K562 (cell line): ENCODE measurements around the gene SMAD3. TPM values are rescaled to one million over a fixed set of nuclear protein-coding genes. Genes with fewer than 3 reads are reported as not detected.
A peak's percentile ranks its signal among the peaks of the same experiment; 100 is the strongest.

Experiments used
- CHD4 ChIP-seq: fragments of 200-600 bp; sonication (generic); IDR thresholded peaks from 3 replicates; pipeline ENCODE4 v1.6.1; 2012; ENCODE audit warnings: low read depth, mild to moderate bottlenecking, mixed read lengths, low read length, inconsistent platforms; ENCODE audit not compliant: insufficient read depth, insufficient replicate concordance, poor library complexity, severe bottlenecking
- CXXC5 ChIP-seq: fragments of 250-450 bp; sonication (Bioruptor Pico); IDR thresholded peaks from 2 replicates; pipeline ENCODE4 v1.8.0; 2022; ENCODE audit warnings: inconsistent platforms, mild to moderate bottlenecking, moderate library complexity
- IRF2 ChIP-seq: sonication (generic); formaldehyde crosslinking; IDR thresholded peaks from 2 replicates; pipeline ENCODE4 v1.8.1; 2022; ENCODE audit warnings: mild to moderate bottlenecking, missing genetic modification reagents
- JUNB ChIP-seq: fragments of 450-650 bp; formaldehyde crosslinking; conservative IDR thresholded peaks from 2 replicates; pipeline ENCODE4 v1.4.0; 2020; ENCODE audit warnings: mild to moderate bottlenecking
- MEF2A ChIP-seq: IDR thresholded peaks from 2 replicates; pipeline ENCODE4 v1.6.1; 2011; ENCODE audit warnings: low read depth, mild to moderate bottlenecking, low read length, moderate library complexity; ENCODE audit not compliant: control insufficient read depth
- MYC ChIP-seq, 2 experiments: fragments of 250-450 bp in 1 of 2; sonication (Bioruptor Pico) in 1 of 2; IDR thresholded peaks; 2 replicates each; pipeline versions ENCODE4 v1.5.1 to v1.6.1; 2012 to 2021; ENCODE audit warnings: low read depth in 2 of 2, borderline replicate concordance in 1 of 2, improper control_type of control experiment in 1 of 2, low read length in 1 of 2, mild to moderate bottlenecking in 1 of 2, moderate library complexity in 1 of 2
- MYNN ChIP-seq, 2 experiments: sonication (generic); formaldehyde crosslinking in 1 of 2; IDR thresholded peaks; 2 replicates each; pipeline versions ENCODE4 v1.5.0 to v1.6.1; 2016 to 2020; ENCODE audit warnings: antibody characterized with exemption in 1 of 2, missing genetic modification reagents in 1 of 2
- PTTG1 ChIP-seq: fragments of 450-650 bp; IDR thresholded peaks from 2 replicates; pipeline ENCODE4 v1.6.1; 2016; ENCODE audit warnings: low read depth, mild to moderate bottlenecking, missing genetic modification characterization, missing compliant biosample characterization
- RAD51 ChIP-seq: fragments of 450-650 bp; IDR thresholded peaks from 2 replicates; pipeline ENCODE4 v1.7.1; 2016; ENCODE audit warnings: low read depth, mild to moderate bottlenecking, borderline replicate concordance
- RNF2 ChIP-seq: sonication (generic); IDR thresholded peaks from 2 replicates; pipeline ENCODE4 v1.6.1; 2016
- SIN3B ChIP-seq: fragments of 450-650 bp; IDR thresholded peaks from 2 replicates; pipeline ENCODE4 v1.6.1; 2017; ENCODE audit warnings: low read depth, mild to moderate bottlenecking, moderate library complexity
- ZNF551 ChIP-seq: fragments of 250-450 bp; sonication (Bioruptor Pico); IDR thresholded peaks from 2 replicates; pipeline ENCODE4 v1.5.0; 2021; ENCODE audit warnings: mild to moderate bottlenecking, moderate library complexity
- polyA plus RNA-seq, 8 experiments: library from polyadenylated mRNA; depleted of rRNA in 4 of 8; stranded (reverse) in 5 of 8; unstranded in 3 of 8; fragments of >200 nt; fragmentation: Nextera tagmentation in 2 of 8; fragmentation: Illumina TruSeq in 1 of 8; extraction: Ambion mirVana in 2 of 8; extraction: Trizol in 1 of 8; gene quantifications; 2 replicates each; pipeline versions ENCODE4 v1.2.1 to v1.2.3, GENCODE V29; 2011 to 2014; ENCODE audit warnings: inconsistent platforms in 1 of 8, missing spikeins in 1 of 8
- total RNA-seq, 7 experiments: library from RNA; depleted of rRNA in 6 of 7; stranded (reverse); fragments of >200 nt in 6 of 7; fragmentation: Illumina TruSeq in 2 of 7; extraction: Trizol in 2 of 7; gene quantifications; 2 replicates each; pipeline versions ENCODE4 v1.2.1 to v1.2.3, GENCODE V29; 2011 to 2021; ENCODE audit warnings: low replicate concordance in 1 of 7
- TF ChIP-seq, protein P1 (sequence below): fragments of 250-450 bp; sonication (Bioruptor Pico); IDR thresholded peaks from 2 replicates; pipeline ENCODE4 v1.6.1; 2021; ENCODE audit warnings: mild to moderate bottlenecking
- TF ChIP-seq, protein P2 (sequence below): fragments of 450-650 bp; IDR thresholded peaks from 2 replicates; pipeline ENCODE4 v1.6.1; 2016; ENCODE audit warnings: mild to moderate bottlenecking
- TF ChIP-seq, protein P3 (sequence below), 2 experiments: fragments of 450-650 bp; conservative IDR thresholded peaks; 2 replicates each; pipeline ENCODE4 v1.6.1; 2017; ENCODE audit warnings: mild to moderate bottlenecking in 2 of 2, moderate library complexity in 2 of 2
- TF ChIP-seq, protein P4 (sequence below): IDR thresholded peaks from 2 replicates; pipeline ENCODE4 v1.6.1; 2014; ENCODE audit warnings: antibody characterized with exemption
- TF ChIP-seq, protein P5 (sequence below): sonication (generic); formaldehyde crosslinking; IDR thresholded peaks from 2 replicates; pipeline ENCODE4 v1.8.1; 2022; ENCODE audit warnings: missing genetic modification reagents
- TF ChIP-seq, protein P6 (sequence below): fragments of 450-650 bp; formaldehyde crosslinking; IDR thresholded peaks from 2 replicates; pipeline ENCODE4 v1.4.0; 2022; ENCODE audit warnings: mild to moderate bottlenecking, moderate library complexity

Gene SMAD3
- total and polyA plus RNA-seq, 9 of the 15 experiments (the other 6 are each of a cell fraction or from before 2014, with no cell fraction given): 4.3 to 39.2 (median 11.1) TPM

DNA sequence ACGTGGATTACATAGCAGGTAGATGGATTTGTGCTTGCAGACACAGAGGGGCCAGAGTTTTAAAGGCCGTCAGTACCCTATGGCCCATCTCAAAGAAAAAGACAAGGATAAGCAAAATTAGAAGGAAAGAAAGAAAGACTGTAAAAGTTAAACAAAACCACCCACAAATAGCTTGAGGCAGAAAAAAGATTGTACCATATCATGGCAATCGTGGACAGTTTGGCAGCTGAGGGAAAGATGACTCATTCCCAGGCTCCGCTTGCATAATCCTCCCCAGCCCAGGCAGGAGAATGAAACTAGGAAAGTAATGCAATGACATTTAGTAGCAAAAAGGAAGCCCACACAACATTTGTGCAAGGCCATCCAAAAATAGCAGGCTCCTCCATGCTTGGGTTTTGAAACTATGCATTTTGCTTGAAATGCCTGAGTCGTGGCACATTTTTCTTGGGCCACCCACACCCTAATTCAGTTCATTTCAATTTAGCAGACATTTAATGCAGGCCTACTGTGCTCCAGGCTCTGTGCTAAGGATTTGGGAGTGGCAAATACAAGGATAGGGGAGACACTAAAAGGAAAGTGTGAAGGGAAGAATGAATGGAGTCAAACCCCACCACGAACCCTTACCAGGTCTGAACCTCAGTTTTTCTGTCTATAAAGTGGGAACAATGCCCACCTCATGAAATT is 40.9 kb upstream of the SMAD3 start (continued):
- TF ChIP-seq JUNB (peak; percentile 93), RAD51 (no peak), SIN3B (no peak), RNF2 (peak; percentile 62; the same call in 1 of the 2 replicates), IRF2 (CRISPR knock-in tag) (no peak), MYC (IDR thresholded peaks at IDR 0.05; ENCODE audit: low read depth, low read length) (peak; percentile 59; the same call in 1 of the 2 replicates), MYC (CRISPR knock-in tag; IDR thresholded peaks at IDR 0.05; ENCODE audit: borderline replicate concordance, low read depth) (no peak), CHD4 (peak; percentile 84), MEF2A (peak; percentile 88), PTTG1 (tag) (no peak), ZNF551 (CRISPR knock-in tag) (no peak), CXXC5 (CRISPR knock-in tag) (peak; percentile 23; the same call in 1 of the 2 replicates), MYNN (IDR thresholded peaks at IDR 0.05) (peak; percentile 73; the same call in 1 of the 2 replicates), MYNN (CRISPR knock-in tag; IDR thresholded peaks at IDR 0.05) (no peak)
- TF ChIP-seq, protein P1, sequence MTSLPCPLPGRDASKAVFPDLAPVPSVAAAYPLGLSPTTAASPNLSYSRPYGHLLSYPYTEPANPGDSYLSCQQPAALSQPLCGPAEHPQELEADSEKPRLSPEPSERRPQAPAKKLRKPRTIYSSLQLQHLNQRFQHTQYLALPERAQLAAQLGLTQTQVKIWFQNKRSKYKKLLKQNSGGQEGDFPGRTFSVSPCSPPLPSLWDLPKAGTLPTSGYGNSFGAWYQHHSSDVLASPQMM (CRISPR knock-in tag): no peak
- TF ChIP-seq, protein P2, sequence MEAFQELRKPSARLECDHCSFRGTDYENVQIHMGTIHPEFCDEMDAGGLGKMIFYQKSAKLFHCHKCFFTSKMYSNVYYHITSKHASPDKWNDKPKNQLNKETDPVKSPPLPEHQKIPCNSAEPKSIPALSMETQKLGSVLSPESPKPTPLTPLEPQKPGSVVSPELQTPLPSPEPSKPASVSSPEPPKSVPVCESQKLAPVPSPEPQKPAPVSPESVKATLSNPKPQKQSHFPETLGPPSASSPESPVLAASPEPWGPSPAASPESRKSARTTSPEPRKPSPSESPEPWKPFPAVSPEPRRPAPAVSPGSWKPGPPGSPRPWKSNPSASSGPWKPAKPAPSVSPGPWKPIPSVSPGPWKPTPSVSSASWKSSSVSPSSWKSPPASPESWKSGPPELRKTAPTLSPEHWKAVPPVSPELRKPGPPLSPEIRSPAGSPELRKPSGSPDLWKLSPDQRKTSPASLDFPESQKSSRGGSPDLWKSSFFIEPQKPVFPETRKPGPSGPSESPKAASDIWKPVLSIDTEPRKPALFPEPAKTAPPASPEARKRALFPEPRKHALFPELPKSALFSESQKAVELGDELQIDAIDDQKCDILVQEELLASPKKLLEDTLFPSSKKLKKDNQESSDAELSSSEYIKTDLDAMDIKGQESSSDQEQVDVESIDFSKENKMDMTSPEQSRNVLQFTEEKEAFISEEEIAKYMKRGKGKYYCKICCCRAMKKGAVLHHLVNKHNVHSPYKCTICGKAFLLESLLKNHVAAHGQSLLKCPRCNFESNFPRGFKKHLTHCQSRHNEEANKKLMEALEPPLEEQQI: no peak
- TF ChIP-seq, protein P3, sequence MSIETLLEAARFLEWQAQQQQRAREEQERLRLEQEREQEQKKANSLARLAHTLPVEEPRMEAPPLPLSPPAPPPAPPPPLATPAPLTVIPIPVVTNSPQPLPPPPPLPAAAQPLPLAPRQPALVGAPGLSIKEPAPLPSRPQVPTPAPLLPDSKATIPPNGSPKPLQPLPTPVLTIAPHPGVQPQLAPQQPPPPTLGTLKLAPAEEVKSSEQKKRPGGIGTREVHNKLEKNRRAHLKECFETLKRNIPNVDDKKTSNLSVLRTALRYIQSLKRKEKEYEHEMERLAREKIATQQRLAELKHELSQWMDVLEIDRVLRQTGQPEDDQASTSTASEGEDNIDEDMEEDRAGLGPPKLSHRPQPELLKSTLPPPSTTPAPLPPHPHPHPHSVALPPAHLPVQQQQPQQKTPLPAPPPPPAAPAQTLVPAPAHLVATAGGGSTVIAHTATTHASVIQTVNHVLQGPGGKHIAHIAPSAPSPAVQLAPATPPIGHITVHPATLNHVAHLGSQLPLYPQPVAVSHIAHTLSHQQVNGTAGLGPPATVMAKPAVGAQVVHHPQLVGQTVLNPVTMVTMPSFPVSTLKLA (conservative IDR thresholded peaks at IDR 0.05): peak in 1 of 2 experiments; percentile 42; a peak in 2 of 4 replicates
- TF ChIP-seq, protein P4, sequence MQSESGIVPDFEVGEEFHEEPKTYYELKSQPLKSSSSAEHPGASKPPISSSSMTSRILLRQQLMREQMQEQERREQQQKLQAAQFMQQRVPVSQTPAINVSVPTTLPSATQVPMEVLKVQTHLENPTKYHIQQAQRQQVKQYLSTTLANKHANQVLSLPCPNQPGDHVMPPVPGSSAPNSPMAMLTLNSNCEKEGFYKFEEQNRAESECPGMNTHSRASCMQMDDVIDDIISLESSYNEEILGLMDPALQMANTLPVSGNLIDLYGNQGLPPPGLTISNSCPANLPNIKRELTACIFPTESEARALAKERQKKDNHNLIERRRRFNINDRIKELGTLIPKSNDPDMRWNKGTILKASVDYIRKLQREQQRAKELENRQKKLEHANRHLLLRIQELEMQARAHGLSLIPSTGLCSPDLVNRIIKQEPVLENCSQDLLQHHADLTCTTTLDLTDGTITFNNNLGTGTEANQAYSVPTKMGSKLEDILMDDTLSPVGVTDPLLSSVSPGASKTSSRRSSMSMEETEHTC: no peak
- TF ChIP-seq, protein P5, sequence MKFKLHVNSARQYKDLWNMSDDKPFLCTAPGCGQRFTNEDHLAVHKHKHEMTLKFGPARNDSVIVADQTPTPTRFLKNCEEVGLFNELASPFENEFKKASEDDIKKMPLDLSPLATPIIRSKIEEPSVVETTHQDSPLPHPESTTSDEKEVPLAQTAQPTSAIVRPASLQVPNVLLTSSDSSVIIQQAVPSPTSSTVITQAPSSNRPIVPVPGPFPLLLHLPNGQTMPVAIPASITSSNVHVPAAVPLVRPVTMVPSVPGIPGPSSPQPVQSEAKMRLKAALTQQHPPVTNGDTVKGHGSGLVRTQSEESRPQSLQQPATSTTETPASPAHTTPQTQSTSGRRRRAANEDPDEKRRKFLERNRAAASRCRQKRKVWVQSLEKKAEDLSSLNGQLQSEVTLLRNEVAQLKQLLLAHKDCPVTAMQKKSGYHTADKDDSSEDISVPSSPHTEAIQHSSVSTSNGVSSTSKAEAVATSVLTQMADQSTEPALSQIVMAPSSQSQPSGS: no peak
- TF ChIP-seq, protein P6, sequence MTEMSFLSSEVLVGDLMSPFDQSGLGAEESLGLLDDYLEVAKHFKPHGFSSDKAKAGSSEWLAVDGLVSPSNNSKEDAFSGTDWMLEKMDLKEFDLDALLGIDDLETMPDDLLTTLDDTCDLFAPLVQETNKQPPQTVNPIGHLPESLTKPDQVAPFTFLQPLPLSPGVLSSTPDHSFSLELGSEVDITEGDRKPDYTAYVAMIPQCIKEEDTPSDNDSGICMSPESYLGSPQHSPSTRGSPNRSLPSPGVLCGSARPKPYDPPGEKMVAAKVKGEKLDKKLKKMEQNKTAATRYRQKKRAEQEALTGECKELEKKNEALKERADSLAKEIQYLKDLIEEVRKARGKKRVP: 0 out of 2 replicates have a peak, but pooled peaks have one; percentile 36
